ENCODE results near the gene FAM107B. TPM values are rescaled to one million over a fixed set of nuclear protein-coding genes. Genes with fewer than 3 reads are reported as not detected.

The FAM107B gene
- total and polyA plus RNA-seq, 2 of the 13 experiments (the other 11 are each of a cell fraction or from before 2014, with no cell fraction given): 15.7 to 24.8 TPM

- 96% methylated on average over 3 of the region's 3 CpGs for WGBS (ENCODE audit: low lambda C conversion rate)
- 0 out of 2 replicates have a peak, but pooled peaks cover 6% of the 10 kb centered on the region for H3K4me1 ChIP-seq (ENCODE audit: insufficient read depth, low read length)
- no peak overlapping the region for H3K4me2 ChIP-seq (ENCODE audit: low read depth, low read length)
- TF ChIP-seq CEBPZ (IDR thresholded peaks at IDR 0.05; ENCODE audit: low read length) (no peak), SP1 (IDR thresholded peaks at IDR 0.05) (no peak), SP1 (CRISPR knock-in tag; IDR thresholded peaks at IDR 0.05) (no peak), MAF1 (CRISPR knock-in tag; IDR thresholded peaks at IDR 0.05; ENCODE audit: borderline replicate concordance) (no peak), CBX2 (IDR thresholded peaks at IDR 0.05; ENCODE audit: low read depth, low read length) (no peak), CBX2 (CRISPR knock-in tag; IDR thresholded peaks at IDR 0.05; ENCODE audit: low read depth) (no peak), AGO1 (IDR thresholded peaks at IDR 0.05; ENCODE audit: low read depth, low read length, poor library complexity, severe bottlenecking) (no peak), SRSF4 (IDR thresholded peaks at IDR 0.05; ENCODE audit: low read depth, low read length, poor library complexity, severe bottlenecking) (no peak), ZFP91 (CRISPR knock-in tag; IDR thresholded peaks at IDR 0.05; ENCODE audit: borderline replicate concordance) (no peak), ATF5 (CRISPR knock-in tag; IDR thresholded peaks at IDR 0.05; ENCODE audit: low read depth) (no peak)
- no peaks in the 10 kb centered on the region for H3K9me3 ChIP-seq (ENCODE audit: low read length)
- BruUV-seq (replicated peaks): no TSS peak
- no peak for FAIRE-seq
- intact Hi-C loops (cut with micrococcal nuclease; ENCODE audit: unreplicated experiment): no loop called here
- DNase-seq (ENCODE audit: low spot score): no peak
- H3K79me2 ChIP-seq (ENCODE audit: insufficient read depth, low read length): no peaks in the 10 kb centered on the region
- no peak overlapping the region for H3K9ac ChIP-seq (ENCODE audit: insufficient read depth, low read depth, low read length)
- CTCF ChIA-PET (ENCODE audit: low intra/inter-chr PET ratio, low total read pairs): no interaction called here
- no peak overlapping the region for H3K27ac ChIP-seq (ENCODE audit: extremely low read length, insufficient read depth, low read length)
- POLR2A ChIA-PET: no interaction called here
- no peaks in the 10 kb centered on the region; the same call in 1 of the 2 replicates for H4K20me1 ChIP-seq (ENCODE audit: insufficient read depth, low read length)
- H2AFZ ChIP-seq (ENCODE audit: low read length): no peak overlapping the region
- no peaks in the 10 kb centered on the region for H3K27me3 ChIP-seq (ENCODE audit: control insufficient read depth in 1 of 2, insufficient read depth in 2 of 2, low read length in 2 of 2)
- peaks cover 14 to 22% of the 10 kb centered on the region in 2 experiments for H3K36me3 ChIP-seq (replicated peaks in 1 of 2; ENCODE audit: control insufficient read depth in 1 of 2, insufficient read depth in 2 of 2, low read length in 2 of 2)
- H3K4me3 ChIP-seq (replicated peaks in 1 of 3; ENCODE audit: insufficient read depth in 1 of 3, low read depth in 2 of 3, low read length in 3 of 3): no peak overlapping the region
- no peak for ATAC-seq
- in situ Hi-C loops (cut with HindIII; ENCODE audit: extremely low pct_ligation_motif_present, low pct_unique_long_range_greater_than_20kb): no loop called here
Observed at GRCh38 chr10:14524691-14525324, 249.9 kb downstream of the FAM107B start.
